Hepatocyte (in vitro differentiated cells): ENCODE results near the gene TANGO6.

Source experiments
- EZH2 ChIP-seq: fragments of 200-600 bp; sonication (generic); IDR thresholded peaks from 2 replicates; pipeline ENCODE4 v1.6.1; 2016; ENCODE audit warnings: antibody characterized with exemption, mild to moderate bottlenecking, borderline replicate concordance
- EZH2phosphoT487 ChIP-seq: fragments of 200-600 bp; sonication (generic); IDR thresholded peaks from one replicate; pipeline ENCODE4 v1.6.1; 2018; ENCODE audit warnings: antibody characterized with exemption, mild to moderate bottlenecking, low read depth, moderate library complexity; ENCODE audit not compliant: unreplicated experiment, severe bottlenecking
- TF ChIP-seq, protein P1 (sequence below): fragments of 200-600 bp; sonication (generic); IDR thresholded peaks from 2 replicates; pipeline ENCODE4 v1.5.1; 2016; ENCODE audit warnings: antibody characterized with exemption, mild to moderate bottlenecking; ENCODE audit not compliant: poor library complexity

DNA sequence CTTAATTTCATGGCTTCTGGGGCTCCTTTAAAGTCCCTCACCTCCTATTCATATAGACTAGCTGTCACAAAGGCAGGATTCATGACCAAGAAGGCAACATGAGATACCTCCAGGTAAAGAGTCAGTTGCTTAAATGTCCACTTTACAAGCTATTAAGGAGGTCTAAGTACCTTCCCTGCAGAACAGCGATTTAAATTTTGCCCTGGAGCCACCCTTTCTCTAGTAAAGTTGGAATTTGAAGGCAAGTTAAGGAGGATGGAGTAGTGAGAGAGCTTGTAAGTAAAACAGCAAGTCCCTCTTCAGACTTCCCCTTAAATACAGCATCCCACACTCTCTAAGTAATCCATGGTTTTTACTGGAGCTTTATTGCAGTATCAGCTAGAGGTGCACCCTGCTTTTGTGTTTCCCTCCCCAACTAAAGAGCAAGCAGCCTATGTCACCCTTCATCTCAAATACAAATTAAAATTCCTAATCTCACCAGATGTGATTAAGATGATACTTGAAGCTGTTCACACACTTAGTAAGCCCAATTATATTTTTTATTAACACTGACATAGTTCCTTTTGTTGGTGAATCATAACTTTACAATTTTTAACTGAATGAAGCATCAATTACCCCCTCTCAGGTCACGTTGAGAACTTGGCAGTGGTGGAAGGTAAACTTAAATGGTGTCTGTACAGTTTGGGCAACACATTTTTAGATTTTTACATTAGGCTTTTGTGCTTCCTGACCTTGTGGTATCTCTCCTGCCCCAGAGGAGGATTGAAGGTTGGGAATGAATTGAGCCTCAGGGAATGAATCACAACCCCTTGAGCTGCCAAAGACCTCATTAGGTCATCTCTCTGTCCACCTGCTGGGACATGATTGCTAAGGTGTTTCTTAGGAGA, 108.9 kb downstream of the TANGO6 start:
- TF ChIP-seq, protein P1, sequence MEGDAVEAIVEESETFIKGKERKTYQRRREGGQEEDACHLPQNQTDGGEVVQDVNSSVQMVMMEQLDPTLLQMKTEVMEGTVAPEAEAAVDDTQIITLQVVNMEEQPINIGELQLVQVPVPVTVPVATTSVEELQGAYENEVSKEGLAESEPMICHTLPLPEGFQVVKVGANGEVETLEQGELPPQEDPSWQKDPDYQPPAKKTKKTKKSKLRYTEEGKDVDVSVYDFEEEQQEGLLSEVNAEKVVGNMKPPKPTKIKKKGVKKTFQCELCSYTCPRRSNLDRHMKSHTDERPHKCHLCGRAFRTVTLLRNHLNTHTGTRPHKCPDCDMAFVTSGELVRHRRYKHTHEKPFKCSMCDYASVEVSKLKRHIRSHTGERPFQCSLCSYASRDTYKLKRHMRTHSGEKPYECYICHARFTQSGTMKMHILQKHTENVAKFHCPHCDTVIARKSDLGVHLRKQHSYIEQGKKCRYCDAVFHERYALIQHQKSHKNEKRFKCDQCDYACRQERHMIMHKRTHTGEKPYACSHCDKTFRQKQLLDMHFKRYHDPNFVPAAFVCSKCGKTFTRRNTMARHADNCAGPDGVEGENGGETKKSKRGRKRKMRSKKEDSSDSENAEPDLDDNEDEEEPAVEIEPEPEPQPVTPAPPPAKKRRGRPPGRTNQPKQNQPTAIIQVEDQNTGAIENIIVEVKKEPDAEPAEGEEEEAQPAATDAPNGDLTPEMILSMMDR, result no peak
- TF ChIP-seq EZH2 (no peak), EZH2phosphoT487 (no peak)
